ENCODE measurements around the gene PTPRC.

PTPRC gene

DNA sequence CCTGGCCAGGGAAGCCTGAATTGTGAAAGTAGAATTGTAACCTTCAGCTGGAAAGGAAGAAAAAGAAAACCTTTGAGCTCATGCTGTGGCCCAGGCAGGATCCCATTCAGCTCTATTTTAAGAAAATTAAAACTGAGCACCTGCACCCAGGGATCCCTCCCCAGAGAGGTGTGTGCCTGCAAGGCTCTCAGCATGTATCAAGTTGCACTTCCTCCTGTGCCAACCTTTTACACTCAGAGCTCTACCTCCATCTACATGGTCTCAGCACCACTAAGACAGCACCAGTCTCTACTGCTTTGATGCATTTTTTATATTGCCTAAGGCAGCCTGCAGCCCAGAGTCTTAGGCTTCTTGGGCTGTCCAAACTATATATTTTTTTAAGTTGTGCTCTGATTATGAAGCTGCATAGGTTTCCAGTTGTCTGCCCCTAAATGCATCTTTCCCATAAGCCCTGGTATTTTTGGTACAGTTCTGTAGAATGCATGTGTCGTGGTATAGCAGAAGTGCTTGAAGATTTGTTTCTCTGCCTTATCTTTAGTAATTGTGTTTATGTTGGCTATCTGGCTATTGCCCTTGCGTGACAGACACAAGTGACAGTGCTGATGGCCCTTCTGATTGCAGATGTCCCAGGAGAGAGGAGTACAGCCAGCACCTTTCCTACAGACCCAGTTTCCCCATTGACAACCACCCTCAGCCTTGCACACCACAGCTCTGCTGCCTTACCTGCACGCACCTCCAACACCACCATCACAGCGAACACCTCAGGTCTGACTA is 63.1 kb downstream of the PTPRC start:
- Mint-ChIP-seq H3K4me3 (no peak overlapping the region), H3K27me3 (no peaks in the 10 kb centered on the region), H3K27ac (peak overlapping the region; percentile 86), H3K9me3 (no peaks in the 10 kb centered on the region), H3K36me3 (ENCODE audit: low read depth) (peaks cover 82% of the 10 kb centered on the region), H3K4me1 (peaks cover 76% of the 10 kb centered on the region)
- DNase-seq = no peak
- ATAC-seq = no peak

DNA sequence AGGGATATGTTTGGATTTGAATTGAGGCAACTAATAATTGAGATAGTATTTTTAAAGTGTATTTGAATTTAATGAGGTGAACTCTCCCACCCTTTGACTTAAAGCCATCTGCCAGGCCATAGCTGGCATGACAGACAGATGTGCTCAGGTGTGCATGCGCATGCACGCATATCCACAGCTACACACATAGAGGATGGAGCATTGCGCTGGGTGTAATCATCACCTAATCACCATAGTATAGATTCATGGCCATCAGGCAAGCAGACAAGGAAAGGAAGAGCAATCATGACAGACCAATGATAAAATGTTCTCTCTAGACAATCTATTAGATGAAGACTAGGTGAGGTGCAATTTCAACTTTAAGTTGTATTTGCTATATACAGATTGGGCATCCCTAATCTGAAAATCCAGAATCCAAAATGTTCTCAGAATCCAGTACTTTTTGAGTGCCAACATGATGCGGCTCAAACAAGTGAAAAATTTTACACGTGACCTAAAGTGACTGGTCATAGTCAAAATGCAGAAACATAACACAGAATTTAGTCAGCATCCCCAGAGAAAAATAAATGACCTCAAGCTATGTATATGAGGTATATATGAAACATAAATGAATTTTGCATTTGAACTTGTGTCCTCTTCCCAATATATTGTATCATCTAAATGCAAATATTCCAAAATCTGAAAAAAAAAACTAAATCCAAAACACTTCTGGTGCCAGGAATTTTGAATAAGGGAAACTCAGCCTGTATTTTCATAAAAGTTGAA is 70.1 kb downstream of the PTPRC start:
- Mint-ChIP-seq H3K9me3 (no peaks in the 10 kb centered on the region), H3K27me3 (no peaks in the 10 kb centered on the region), H3K36me3 (ENCODE audit: low read depth) (peaks cover 77% of the 10 kb centered on the region), H3K4me3 (no peak overlapping the region), H3K27ac (peak overlapping the region; percentile 64), H3K4me1 (peaks cover 57% of the 10 kb centered on the region)
- no peak for ATAC-seq
- DNase-seq = no peak

DNA sequence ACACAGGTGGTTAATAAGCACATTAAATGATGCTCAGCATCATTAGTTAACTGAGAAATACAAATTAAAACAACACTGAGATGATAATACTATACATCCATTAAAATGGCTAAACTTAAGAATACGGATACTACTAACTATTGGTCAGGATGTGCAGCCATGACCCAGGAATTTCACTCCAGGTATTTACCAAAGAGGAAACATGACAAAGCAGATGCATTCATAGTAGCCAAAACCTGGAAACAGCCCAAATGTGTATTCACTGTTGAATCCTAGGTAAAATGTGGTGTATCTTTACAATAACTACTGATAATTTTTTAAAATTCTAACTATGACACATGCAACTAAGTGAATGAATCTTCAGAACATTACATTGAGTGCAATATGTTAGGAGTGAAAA is 73.0 kb downstream of the PTPRC start:
- no peak overlapping the region for H3K4me3 Mint-ChIP-seq
- peaks cover 79% of the 10 kb centered on the region for H3K36me3 Mint-ChIP-seq (ENCODE audit: low read depth)
- no peak for DNase-seq
- no peaks in the 10 kb centered on the region for H3K9me3 Mint-ChIP-seq
- ATAC-seq = no peak
- H3K27ac Mint-ChIP-seq = peak overlapping the region; percentile 62
- peaks cover 46% of the 10 kb centered on the region for H3K4me1 Mint-ChIP-seq
- no peaks in the 10 kb centered on the region for H3K27me3 Mint-ChIP-seq

DNA sequence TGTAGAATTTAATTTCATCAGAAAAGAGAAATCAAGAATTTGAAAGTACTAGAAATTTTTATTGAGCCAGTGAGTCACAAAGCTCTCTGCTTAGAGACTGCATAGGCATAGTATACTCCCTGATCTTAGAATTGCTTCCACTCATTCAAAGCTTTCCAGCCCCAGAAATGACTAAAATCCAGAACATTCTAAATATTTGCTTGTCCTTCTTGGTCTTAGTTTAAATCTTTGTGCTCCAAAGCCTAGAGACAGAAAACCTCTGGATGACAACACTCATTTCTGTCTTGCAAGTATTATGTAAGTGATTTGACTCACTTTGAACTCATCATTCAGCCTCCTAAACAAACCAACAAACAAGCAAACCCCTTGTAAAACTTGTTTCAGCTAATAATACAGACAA is 74.2 kb downstream of the PTPRC start:
- H3K4me1 Mint-ChIP-seq = peaks cover 44% of the 10 kb centered on the region
- no peak for ATAC-seq
- H3K9me3 Mint-ChIP-seq = no peaks in the 10 kb centered on the region
- H3K27me3 Mint-ChIP-seq = no peaks in the 10 kb centered on the region
- DNase-seq = no peak
- no peak overlapping the region for H3K4me3 Mint-ChIP-seq
- H3K36me3 Mint-ChIP-seq (ENCODE audit: low read depth) = peaks cover 84% of the 10 kb centered on the region
- peak overlapping the region; percentile 59 for H3K27ac Mint-ChIP-seq

DNA sequence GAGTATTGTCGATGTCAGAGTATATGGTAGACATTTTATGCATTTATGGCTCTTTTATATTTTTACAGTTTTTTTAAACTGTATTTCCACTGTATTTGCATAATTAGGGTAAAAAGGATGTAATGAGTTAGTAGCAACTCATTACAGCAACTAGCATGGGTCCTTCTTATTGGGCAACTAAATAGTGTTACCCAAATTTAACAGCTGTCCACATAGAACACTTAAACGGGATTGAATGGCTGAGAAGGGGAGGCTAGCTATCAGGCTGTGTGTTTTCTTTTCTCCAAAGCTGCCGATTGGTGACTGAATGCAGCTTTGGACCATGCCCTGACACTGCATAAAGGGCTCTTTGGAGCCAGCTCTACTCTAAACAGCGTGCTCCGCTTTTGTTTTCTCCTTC is 75.4 kb downstream of the PTPRC start:
- Mint-ChIP-seq H3K4me1 (peaks cover 38% of the 10 kb centered on the region), H3K27me3 (no peaks in the 10 kb centered on the region), H3K27ac (peak overlapping the region; percentile 45), H3K36me3 (ENCODE audit: low read depth) (peaks cover 80% of the 10 kb centered on the region), H3K9me3 (no peaks in the 10 kb centered on the region), H3K4me3 (no peak overlapping the region)
- no peak for DNase-seq
- no peak for ATAC-seq

DNA sequence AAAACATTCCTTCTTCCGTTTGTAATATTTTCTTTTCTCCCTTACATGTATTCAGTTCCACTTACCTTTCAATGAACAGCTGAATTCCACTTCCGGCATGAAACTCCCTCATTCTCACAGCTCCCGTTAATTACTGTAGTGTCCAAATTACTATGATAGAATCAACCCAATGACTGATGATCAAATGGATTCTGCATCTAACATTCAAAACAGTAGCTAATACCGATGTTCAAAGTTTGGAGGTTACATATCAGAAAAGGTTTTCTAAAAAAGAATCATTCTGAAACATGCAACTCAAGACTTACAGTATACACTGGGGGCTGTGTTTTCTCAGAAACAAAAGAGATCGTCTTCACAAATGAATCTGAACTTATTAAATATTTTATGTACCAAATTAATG is 77.2 kb downstream of the PTPRC start:
- Mint-ChIP-seq H3K36me3 (ENCODE audit: low read depth) (peaks cover 80% of the 10 kb centered on the region), H3K27ac (peak overlapping the region; percentile 7), H3K9me3 (no peaks in the 10 kb centered on the region), H3K27me3 (no peaks in the 10 kb centered on the region), H3K4me3 (no peak overlapping the region), H3K4me1 (peaks cover 40% of the 10 kb centered on the region)
- ATAC-seq (no peak), DNase-seq (no peak)

DNA sequence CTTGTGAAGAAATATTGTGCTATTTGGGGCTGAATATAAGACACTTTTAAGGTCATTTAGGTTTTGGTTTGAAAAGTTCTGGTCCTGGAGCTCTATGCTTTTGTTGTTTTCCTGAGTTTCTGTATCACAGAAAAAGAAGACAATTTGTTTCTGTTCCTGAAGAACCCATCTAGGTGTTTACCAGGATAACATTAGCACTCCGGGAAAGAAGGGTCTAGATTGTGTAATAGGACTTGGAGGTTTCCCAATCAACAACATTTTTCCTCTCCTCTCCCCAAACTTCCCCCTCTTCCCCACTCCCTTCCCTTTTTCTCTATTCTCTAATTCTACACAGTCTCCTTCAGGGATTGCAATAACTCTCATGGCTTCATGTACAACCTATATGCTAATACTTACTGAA is 78.7 kb downstream of the PTPRC start:
- no peaks in the 10 kb centered on the region for H3K27me3 Mint-ChIP-seq
- peak overlapping the region; percentile 59 for H3K27ac Mint-ChIP-seq
- no peak overlapping the region for H3K4me3 Mint-ChIP-seq
- ATAC-seq = no peak
- peaks cover 70% of the 10 kb centered on the region for H3K36me3 Mint-ChIP-seq (ENCODE audit: low read depth)
- DNase-seq = no peak
- H3K4me1 Mint-ChIP-seq = peaks cover 31% of the 10 kb centered on the region
- H3K9me3 Mint-ChIP-seq = no peaks in the 10 kb centered on the region

DNA sequence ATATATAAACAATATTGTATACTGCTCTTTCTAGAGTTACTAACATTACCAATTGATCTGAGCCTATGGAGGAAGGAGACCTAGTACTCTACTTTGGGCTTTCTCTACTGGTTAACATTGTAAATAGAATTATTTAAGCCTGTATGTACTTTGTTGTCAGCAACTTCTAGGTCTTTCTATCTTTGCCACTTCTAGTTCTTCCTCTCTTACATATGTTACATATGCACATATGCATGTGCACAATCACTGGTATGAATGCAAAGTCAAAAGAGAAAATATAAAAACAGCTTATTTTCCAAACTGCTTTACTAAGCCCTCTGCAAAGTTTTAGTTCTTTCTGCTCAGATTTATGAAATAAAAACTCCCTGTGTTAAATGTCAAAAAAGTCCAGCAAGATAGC is 84.3 kb downstream of the PTPRC start:
- DNase-seq (no peak), ATAC-seq (no peak)
- Mint-ChIP-seq H3K27ac (no peak overlapping the region), H3K27me3 (no peaks in the 10 kb centered on the region), H3K4me1 (peaks cover 55% of the 10 kb centered on the region), H3K36me3 (ENCODE audit: low read depth) (peaks cover 68% of the 10 kb centered on the region), H3K4me3 (no peak overlapping the region), H3K9me3 (no peaks in the 10 kb centered on the region)

DNA sequence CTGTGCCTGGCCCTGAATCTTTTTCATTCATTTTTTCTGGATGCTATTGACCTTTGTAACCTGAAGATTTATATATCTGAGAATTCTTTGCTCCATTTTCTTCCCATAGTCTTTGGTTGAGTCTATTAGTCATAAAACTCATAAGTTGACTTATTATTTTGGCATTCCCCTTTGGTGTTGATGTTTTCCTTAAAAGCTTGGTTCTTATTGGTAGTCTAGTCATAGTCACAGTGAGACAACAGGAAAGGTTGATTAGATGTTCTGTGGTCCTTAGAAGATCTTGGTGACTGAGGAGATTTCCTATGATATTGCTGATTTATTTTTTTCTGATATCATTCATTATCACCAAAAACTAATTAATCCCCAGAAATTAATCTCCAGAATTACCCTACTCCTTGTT is 86.2 kb downstream of the PTPRC start:
- no peaks in the 10 kb centered on the region for H3K9me3 Mint-ChIP-seq
- H3K27me3 Mint-ChIP-seq = no peaks in the 10 kb centered on the region
- no peak overlapping the region for H3K4me3 Mint-ChIP-seq
- H3K36me3 Mint-ChIP-seq (ENCODE audit: low read depth) = peaks cover 64% of the 10 kb centered on the region
- ATAC-seq (no peak), DNase-seq (no peak)
- peak overlapping the region; percentile 87 for H3K27ac Mint-ChIP-seq
- H3K4me1 Mint-ChIP-seq = peaks cover 57% of the 10 kb centered on the region

DNA sequence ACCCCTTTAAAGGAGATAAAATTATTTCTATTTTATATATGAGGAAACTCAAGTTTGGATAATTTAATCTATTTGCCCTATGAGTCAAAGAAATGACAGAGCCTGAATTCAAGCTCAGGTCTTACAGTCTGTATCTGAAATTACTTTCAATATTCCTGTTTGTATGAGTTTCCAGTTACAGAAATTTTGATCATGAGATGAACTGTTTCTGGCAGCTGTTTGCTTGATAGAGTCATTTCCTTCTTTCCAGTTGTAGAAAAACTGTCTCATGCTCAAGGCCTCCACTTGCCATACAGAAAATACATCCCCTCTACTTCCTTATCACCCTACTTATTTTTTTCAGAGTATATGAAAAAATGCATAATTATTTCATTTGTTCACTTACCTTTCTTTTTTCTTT is 87.6 kb downstream of the PTPRC start:
- H3K36me3 Mint-ChIP-seq (ENCODE audit: low read depth) = peaks cover 63% of the 10 kb centered on the region

DNA sequence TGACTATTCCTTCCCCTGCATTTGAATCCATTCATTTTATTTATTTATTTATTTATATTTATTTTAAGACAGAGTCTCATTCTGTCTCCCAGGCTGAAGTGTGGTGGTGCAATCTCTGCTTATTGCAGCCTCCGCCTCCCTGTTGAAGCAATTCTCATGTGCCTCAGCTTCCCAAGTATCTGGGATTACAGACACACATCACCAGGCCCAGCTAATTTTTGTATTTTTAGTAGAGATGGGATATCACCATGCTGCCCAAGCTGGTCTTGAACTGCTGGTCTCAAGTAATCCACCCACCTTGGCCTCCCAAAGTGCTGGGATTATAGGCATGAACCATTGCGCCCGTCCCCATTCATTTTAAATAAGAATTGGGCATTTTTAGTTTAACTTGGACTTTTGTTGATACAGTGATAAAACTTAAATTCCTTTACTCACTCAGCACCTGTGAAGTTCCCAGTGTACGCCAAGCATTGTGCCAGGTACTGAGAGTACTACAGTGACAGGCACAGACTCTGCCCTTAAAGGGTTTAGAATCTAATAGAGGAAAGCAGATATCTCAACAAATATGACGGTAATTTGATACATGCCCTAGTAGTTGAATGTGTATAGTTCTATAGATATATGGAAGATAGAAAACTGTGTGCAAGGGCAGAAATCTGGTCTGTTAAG is 90.5 kb downstream of the PTPRC start:
- Mint-ChIP-seq H3K27me3 (no peaks in the 10 kb centered on the region), H3K27ac (peak overlapping the region; percentile 63), H3K36me3 (ENCODE audit: low read depth) (peaks cover 75% of the 10 kb centered on the region), H3K4me3 (no peak overlapping the region), H3K9me3 (no peaks in the 10 kb centered on the region), H3K4me1 (peaks cover 62% of the 10 kb centered on the region)
- ATAC-seq = no peak
- no peak for DNase-seq

More for the DNA sequence above, 87.6 kb downstream of the PTPRC start:
- Mint-ChIP-seq H3K27me3 (no peaks in the 10 kb centered on the region), H3K27ac (peak overlapping the region; percentile 87), H3K4me3 (no peak overlapping the region), H3K9me3 (no peaks in the 10 kb centered on the region), H3K4me1 (peaks cover 55% of the 10 kb centered on the region)
- no peak for DNase-seq
- ATAC-seq = peak; percentile 54

DNA sequence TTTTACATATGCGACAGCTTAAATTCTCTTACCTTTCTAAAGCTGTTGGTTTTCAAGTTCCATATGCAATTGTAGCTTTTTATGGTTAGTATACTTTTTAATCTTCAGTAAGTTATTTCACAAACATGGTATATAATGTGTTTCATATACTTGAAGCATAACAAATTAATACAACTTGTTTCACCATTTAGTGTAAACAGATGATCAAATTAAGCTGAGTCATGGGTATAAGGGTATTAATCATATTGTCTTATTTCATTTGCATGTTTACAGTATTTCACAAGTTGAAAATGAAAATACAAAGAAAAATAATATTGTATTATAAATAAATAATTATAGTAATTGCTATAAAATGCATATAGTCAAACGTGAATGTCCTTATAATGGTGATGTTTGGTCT is 92.1 kb downstream of the PTPRC start:
- H3K27ac Mint-ChIP-seq = no peak overlapping the region
- peaks cover 56% of the 10 kb centered on the region for H3K4me1 Mint-ChIP-seq
- no peak overlapping the region for H3K4me3 Mint-ChIP-seq
- peaks cover 71% of the 10 kb centered on the region for H3K36me3 Mint-ChIP-seq (ENCODE audit: low read depth)
- no peak for ATAC-seq
- no peak for DNase-seq
- H3K9me3 Mint-ChIP-seq = peaks cover 4% of the 10 kb centered on the region
- H3K27me3 Mint-ChIP-seq = no peaks in the 10 kb centered on the region

DNA sequence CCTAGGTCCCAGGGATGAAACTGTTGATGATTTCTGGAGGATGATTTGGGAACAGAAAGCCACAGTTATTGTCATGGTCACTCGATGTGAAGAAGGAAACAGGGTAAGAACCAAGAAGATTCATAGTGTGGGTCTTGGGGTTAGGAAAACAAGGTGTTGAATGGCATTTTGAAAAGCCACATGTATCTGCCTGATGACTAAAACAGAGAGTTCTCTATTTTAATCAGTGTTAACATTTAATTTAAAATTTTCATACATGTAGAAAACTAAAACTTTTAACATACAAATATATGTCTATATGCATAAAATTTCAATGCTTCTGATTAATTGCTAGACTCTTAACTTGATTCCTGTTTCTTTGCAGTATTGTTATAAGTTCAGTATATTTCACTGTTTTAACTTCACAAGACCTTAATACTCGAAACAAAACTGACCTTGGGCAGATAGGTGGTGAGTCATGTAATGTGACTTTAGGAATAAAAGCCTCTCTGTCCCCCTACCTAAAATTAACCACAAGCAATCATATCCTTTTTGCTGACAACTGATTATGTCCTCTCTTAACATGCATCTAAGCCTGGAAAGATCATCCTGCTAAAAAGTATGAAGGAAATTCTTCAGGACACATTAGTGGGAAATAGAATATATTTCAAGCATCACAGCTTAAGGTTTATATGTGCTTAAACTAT is 95.6 kb downstream of the PTPRC start:
- Mint-ChIP-seq H3K4me1 (peaks cover 67% of the 10 kb centered on the region), H3K9me3 (peaks cover 28% of the 10 kb centered on the region), H3K27ac (peak overlapping the region; percentile 93), H3K27me3 (no peaks in the 10 kb centered on the region), H3K4me3 (peak overlapping the region; percentile 7), H3K36me3 (ENCODE audit: low read depth) (peaks cover 81% of the 10 kb centered on the region)
- DNase-seq (no peak), ATAC-seq (peak; percentile 87)

DNA sequence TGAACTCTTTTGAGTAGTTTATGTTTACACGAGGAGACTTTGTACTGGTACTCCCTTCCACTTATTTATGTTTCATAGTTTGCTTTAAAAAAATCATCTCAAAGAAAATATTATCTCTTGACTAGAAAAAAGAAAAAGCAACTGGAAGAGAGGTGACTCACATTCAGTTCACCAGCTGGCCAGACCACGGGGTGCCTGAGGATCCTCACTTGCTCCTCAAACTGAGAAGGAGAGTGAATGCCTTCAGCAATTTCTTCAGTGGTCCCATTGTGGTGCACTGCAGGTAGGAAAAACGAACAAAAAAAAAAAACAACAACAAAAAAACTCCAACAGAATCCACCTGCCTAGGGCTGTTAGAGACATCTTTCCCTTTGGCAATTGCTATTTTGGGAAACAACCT is 102.9 kb downstream of the PTPRC start:
- ATAC-seq = no peak
- no peaks in the 10 kb centered on the region for H3K27me3 Mint-ChIP-seq
- H3K27ac Mint-ChIP-seq = no peak overlapping the region
- H3K9me3 Mint-ChIP-seq = peaks cover 19% of the 10 kb centered on the region
- peaks cover 57% of the 10 kb centered on the region for H3K4me1 Mint-ChIP-seq
- no peak for DNase-seq
- H3K36me3 Mint-ChIP-seq (ENCODE audit: low read depth) = peaks cover 58% of the 10 kb centered on the region
- no peak overlapping the region for H3K4me3 Mint-ChIP-seq

All from activated naive CD8-positive, alpha-beta T cell treated with anti-CD3 and anti-CD28 coated beads, Interleukin-2, amount 50 U/mL, for 24 hours (primary cell).